Activated CD4-positive, alpha-beta T cell treated with anti-CD3 and anti-CD28 coated beads, Interleukin-2, amount 50 U/mL, for 1 hour (primary cell): ENCODE data around the gene MAGI2.

Experiments used
- DNase-seq: peaks from one replicate; pipeline ENCODE4 v3.0.0-alpha.2; 2020

Gene MAGI2

GRCh38 chr7:79361214-79361613 lies 92.3 kb downstream of the MAGI2 start:
- no peak for DNase-seq

- no peak for DNase-seq
These were observed 93.6 kb downstream of the MAGI2 start for GRCh38 chr7:79359827-79360226.

- no peak for DNase-seq
These were observed 96.4 kb downstream of the MAGI2 start for GRCh38 chr7:79357101-79357500.

- no peak for DNase-seq
These were observed 99.6 kb downstream of the MAGI2 start for GRCh38 chr7:79353720-79354468.

- no peak for DNase-seq
These were observed 101.1 kb downstream of the MAGI2 start for GRCh38 chr7:79352323-79352722.

GRCh38 chr7:79347351-79347750 lies 106.1 kb downstream of the MAGI2 start:
- DNase-seq = no peak

GRCh38 chr7:79341902-79342301 lies 111.6 kb downstream of the MAGI2 start:
- DNase-seq = no peak

- DNase-seq = no peak
These were observed 113.3 kb downstream of the MAGI2 start for GRCh38 chr7:79340212-79340611.

- DNase-seq = no peak
These were observed 114.1 kb downstream of the MAGI2 start for GRCh38 chr7:79339208-79339925.

GRCh38 chr7:79337717-79338116 lies 115.8 kb downstream of the MAGI2 start:
- no peak for DNase-seq

- DNase-seq = no peak
These were observed 118.6 kb downstream of the MAGI2 start for GRCh38 chr7:79334841-79335240.

GRCh38 chr7:79334334-79334733 lies 119.1 kb downstream of the MAGI2 start:
- no peak for DNase-seq

- DNase-seq = no peak
These were observed 121.4 kb downstream of the MAGI2 start for GRCh38 chr7:79332091-79332490.

- DNase-seq = no peak
These were observed 124.0 kb downstream of the MAGI2 start for GRCh38 chr7:79329464-79329863.

- DNase-seq = no peak
These were observed 132.6 kb downstream of the MAGI2 start for GRCh38 chr7:79320741-79321473.

GRCh38 chr7:79319369-79319768 lies 134.1 kb downstream of the MAGI2 start:
- no peak for DNase-seq

- DNase-seq = no peak
These were observed 135.7 kb downstream of the MAGI2 start for GRCh38 chr7:79317728-79318127.

GRCh38 chr7:79312022-79312421 lies 141.4 kb downstream of the MAGI2 start:
- DNase-seq = no peak

GRCh38 chr7:79308192-79308591 lies 145.3 kb downstream of the MAGI2 start:
- no peak for DNase-seq

GRCh38 chr7:79307376-79307775 lies 146.1 kb downstream of the MAGI2 start:
- no peak for DNase-seq

GRCh38 chr7:79304711-79305110 lies 148.8 kb downstream of the MAGI2 start:
- DNase-seq = no peak

GRCh38 chr7:79302293-79302692 lies 151.2 kb downstream of the MAGI2 start:
- no peak for DNase-seq

- DNase-seq = no peak
These were observed 152.0 kb downstream of the MAGI2 start for GRCh38 chr7:79301419-79301818.

GRCh38 chr7:79300573-79300972 lies 152.9 kb downstream of the MAGI2 start:
- DNase-seq = no peak
